Activated CD4-positive, alpha-beta memory T cell treated with anti-CD3 and anti-CD28 coated beads for 36 hours (primary cell): ENCODE results near the gene ZSCAN29. TPM values are rescaled to one million over a fixed set of nuclear protein-coding genes. Genes with fewer than 3 reads are reported as not detected.

Experiments
- CTCF ChIA-PET: fragments of 350-600 bp; sonication (Branson Sonifier 250); formaldehyde crosslinking; loops from one replicate; lab custom pipeline; 2021; ENCODE audit warnings: antibody characterized with exemption, inconsistent platforms; lab: Charles Lee
- POLR2A ChIA-PET: fragments of 350-600 bp; sonication (Branson Sonifier 250); formaldehyde crosslinking; loops from one replicate; lab custom pipeline; 2021; ENCODE audit warnings: antibody characterized with exemption; lab: Charles Lee
- DNase-seq: peaks from one replicate; pipeline ENCODE4 v3.0.0-alpha.2; 2020
- H3K27ac Mint-ChIP-seq: one replicate; pipeline ENCODE4 v1.8.0; 2021; ENCODE audit warnings: mixed read lengths
- H3K27me3 Mint-ChIP-seq: one replicate; pipeline ENCODE4 v1.8.0; 2021; ENCODE audit warnings: mixed read lengths
- H3K36me3 Mint-ChIP-seq: one replicate; pipeline ENCODE4 v1.8.0; 2021; ENCODE audit warnings: mixed read lengths
- H3K4me1 Mint-ChIP-seq: one replicate; pipeline ENCODE4 v1.8.0; 2021; ENCODE audit warnings: low read depth, mixed read lengths
- H3K4me3 Mint-ChIP-seq: one replicate; pipeline ENCODE4 v1.8.0; 2021; ENCODE audit warnings: mild to moderate bottlenecking, mixed read lengths
- H3K9me3 Mint-ChIP-seq: one replicate; pipeline ENCODE4 v1.8.0; 2021; ENCODE audit warnings: mixed read lengths
- intact Hi-C: fragments of 100-400 bp; cut with micrococcal nuclease; formaldehyde crosslinking; loops from one replicate; pipeline ENCODE4 v1.15.1; 2023
- total RNA-seq, 2 experiments: library from RNA; stranded (reverse); gene quantifications; one replicate each; pipeline ENCODE4 v1.2.3, GENCODE V29; 2021

Gene ZSCAN29
- total RNA-seq, 2 experiments from 2014 or later, result 20.6 to 20.9 TPM

DNA sequence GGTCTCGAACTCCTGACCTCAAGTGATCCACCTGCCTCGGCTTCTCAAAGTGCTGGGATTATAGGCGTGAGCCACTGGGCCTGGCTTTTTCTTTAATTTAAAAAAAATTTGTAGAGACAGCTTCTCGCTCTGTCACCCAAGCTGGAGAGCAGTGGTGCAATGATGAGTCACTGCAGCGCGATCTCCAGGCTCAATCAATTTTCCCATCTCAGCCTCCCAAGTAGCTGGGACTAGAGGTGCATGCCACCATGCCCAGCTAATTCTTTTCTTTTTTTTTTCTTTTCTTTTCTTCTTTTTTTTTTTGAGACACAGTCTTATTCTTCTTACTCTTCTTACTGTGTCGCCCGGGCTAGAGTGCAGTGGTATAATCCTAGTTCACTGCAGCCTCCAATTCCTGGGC is 19.9 kb upstream of the ZSCAN29 start:
- ChIA-PET CTCF (interaction anchor here (0.8 to 0.9 kb wide), 2 partner anchors 20 to 105 kb away, joined by 4 to 5 read pairs; partner anchors contain the start of genes TUBGCP4 and ZSCAN29), POLR2A (interaction anchor here (1.1 kb wide), 1 partner anchor 15 kb away, joined by 4 read pairs; no protein-coding TSS in a partner anchor)
- Mint-ChIP-seq H3K9me3 (no peaks in the 10 kb centered on the region), H3K36me3 (peaks cover 45% of the 10 kb centered on the region), H3K27me3 (no peaks in the 10 kb centered on the region), H3K4me1 (no peaks in the 10 kb centered on the region), H3K27ac (no peak overlapping the region), H3K4me3 (no peak overlapping the region)
- DNase-seq, result no peak
- intact Hi-C loops, result no loop called here

- no peak overlapping the region for H3K27ac Mint-ChIP-seq
- no peaks in the 10 kb centered on the region for H3K27me3 Mint-ChIP-seq
- no peaks in the 10 kb centered on the region for H3K4me1 Mint-ChIP-seq
- H3K4me3 Mint-ChIP-seq, result no peak overlapping the region
- ChIA-PET POLR2A (no interaction called here), CTCF (no interaction called here)
- no peaks in the 10 kb centered on the region for H3K9me3 Mint-ChIP-seq
- intact Hi-C loops, result no loop called here
- DNase-seq, result no peak
- peaks cover 62% of the 10 kb centered on the region for H3K36me3 Mint-ChIP-seq
Measured at GRCh38 chr15:43383070-43383469, 12.2 kb upstream of the ZSCAN29 start.

DNA sequence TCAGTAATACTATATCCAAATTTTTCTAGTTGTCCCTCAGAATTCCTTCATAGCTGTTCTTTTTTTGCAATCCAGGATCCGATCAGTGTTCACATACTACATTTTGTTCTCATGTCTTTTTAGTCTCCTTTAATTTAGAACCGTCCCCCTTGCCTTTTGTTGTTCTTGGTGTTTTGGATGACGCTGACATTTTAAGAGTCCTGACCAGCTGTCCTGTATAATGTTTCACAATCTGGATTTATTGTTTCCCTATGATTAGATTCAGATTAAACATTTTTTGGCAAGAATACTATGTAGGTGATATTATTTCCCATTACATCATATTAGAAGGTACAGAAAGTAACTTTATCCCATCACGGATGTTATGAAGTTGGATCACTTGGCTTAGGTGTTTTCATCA is 11.5 kb upstream of the ZSCAN29 start:
- ChIA-PET POLR2A (no interaction called here), CTCF (interaction anchor here (1.0 kb wide), 1 partner anchor 12 kb away, joined by 3 read pairs; the partner anchor contains the start of genes TUBGCP4 and ZSCAN29)
- intact Hi-C loops, result no loop called here
- no peaks in the 10 kb centered on the region for H3K4me1 Mint-ChIP-seq
- H3K27me3 Mint-ChIP-seq, result no peaks in the 10 kb centered on the region
- no peak overlapping the region for H3K27ac Mint-ChIP-seq
- peaks cover 64% of the 10 kb centered on the region for H3K36me3 Mint-ChIP-seq
- DNase-seq, result no peak
- no peak overlapping the region for H3K4me3 Mint-ChIP-seq
- H3K9me3 Mint-ChIP-seq, result no peaks in the 10 kb centered on the region

- no peak for DNase-seq
- Mint-ChIP-seq H3K36me3 (peaks cover 46% of the 10 kb centered on the region), H3K4me3 (no peak overlapping the region), H3K27ac (no peak overlapping the region), H3K4me1 (peaks cover 3% of the 10 kb centered on the region), H3K27me3 (no peaks in the 10 kb centered on the region), H3K9me3 (no peaks in the 10 kb centered on the region)
- POLR2A ChIA-PET, result no interaction called here
- intact Hi-C loops, result loop anchor here (10.0 kb wide), 1 partner anchor 136 kb away; the partner anchor contains the start of gene MAP1A
- CTCF ChIA-PET, result interaction anchor here (1.0 to 1.4 kb wide), 3 partner anchors 9 to 153 kb away, joined by 3 to 4 read pairs (median 4); no protein-coding TSS in a partner anchor
Measured at GRCh38 chr15:43378601-43379000, 7.8 kb upstream of the ZSCAN29 start.

DNA sequence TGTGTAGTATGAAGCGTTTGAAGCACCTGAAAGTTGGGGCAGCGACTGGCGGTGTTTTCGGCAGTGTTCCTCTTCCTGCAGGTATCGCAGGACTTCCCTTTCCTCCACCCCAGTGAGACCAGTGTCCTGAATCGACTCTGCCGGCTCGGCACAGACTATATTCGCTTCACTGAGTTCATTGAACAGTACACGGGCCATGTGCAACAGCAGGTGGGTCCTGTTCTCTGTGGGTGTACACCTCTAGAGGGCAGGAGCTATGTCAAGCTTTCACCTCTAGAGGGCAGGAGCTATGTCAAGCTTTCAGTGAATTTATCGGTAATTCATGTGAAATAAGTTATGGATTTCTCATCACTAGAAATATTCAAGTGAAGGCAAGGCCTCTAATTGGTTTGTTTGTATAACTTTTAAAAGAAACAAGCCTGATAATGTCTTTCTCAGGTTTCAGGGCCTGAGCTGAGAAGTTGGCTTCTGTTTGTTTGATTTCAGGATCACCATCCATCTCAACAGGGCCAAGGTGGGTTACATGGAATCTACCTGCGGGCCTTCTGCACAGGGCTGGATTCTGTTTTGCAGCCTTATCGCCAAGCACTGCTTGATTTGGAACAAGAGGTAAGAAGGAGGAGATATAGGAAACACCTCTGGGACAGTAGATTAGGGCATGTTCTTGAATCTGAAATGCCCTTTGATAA is 5.3 kb upstream of the ZSCAN29 start:
- Mint-ChIP-seq H3K4me1 (peaks cover 21% of the 10 kb centered on the region), H3K36me3 (peaks cover 40% of the 10 kb centered on the region), H3K4me3 (no peak overlapping the region), H3K27ac (no peak overlapping the region), H3K9me3 (no peaks in the 10 kb centered on the region), H3K27me3 (no peaks in the 10 kb centered on the region)
- ChIA-PET POLR2A (interaction anchor here (1.0 kb wide), 2 partner anchors 11 to 14 kb away, joined by 3 to 4 read pairs; no protein-coding TSS in a partner anchor), CTCF (interaction anchor here (0.6 to 3.4 kb wide), 24 partner anchors 11 to 446 kb away, joined by 3 to 45 read pairs (median 4); no protein-coding TSS in a partner anchor)
- peak; percentile 39 for DNase-seq
- intact Hi-C loops, result loop anchor here (10.0 kb wide), 1 partner anchor 139 kb away; the partner anchor contains the start of gene MAP1A

- intact Hi-C loops, result loop anchor here (10.0 kb wide), 1 partner anchor 144 kb away; the partner anchor contains the start of gene MAP1A
- Mint-ChIP-seq H3K4me1 (peaks cover 53% of the 10 kb centered on the region), H3K36me3 (peaks cover 48% of the 10 kb centered on the region)
Measured at GRCh38 chr15:43370310-43370974, 401 bp downstream of the ZSCAN29 start.

DNA sequence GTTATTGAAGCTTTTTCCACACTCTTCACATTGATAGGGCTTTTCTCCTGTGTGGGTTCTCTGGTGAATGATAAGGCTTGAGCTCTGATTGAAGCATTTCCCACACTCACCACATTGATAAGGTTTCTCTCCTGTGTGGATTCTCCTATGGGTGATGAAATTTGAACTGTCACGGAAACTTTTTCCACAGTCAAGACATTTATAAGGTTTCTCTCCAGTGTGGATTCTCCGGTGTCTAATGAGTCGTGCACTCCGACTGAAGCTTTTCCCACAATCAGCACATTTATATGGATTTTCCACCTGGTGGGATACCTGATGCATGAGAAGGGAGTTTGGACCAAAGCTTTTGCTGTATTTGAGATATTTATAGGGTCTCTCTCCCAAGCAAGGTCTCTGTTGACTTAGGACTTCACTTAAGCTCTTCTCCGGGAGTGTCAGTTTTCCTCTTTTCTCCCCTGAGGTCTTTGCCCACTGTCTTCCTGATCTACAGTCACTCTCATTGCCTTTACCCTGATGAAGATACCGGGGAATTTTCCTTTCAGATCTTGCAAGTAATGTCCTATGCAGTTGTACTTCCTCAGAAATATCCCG is 9.4 kb downstream of the ZSCAN29 start:
- Mint-ChIP-seq H3K27ac (no peak overlapping the region), H3K36me3 (peaks cover 84% of the 10 kb centered on the region), H3K4me3 (no peak overlapping the region), H3K27me3 (no peaks in the 10 kb centered on the region), H3K4me1 (peaks cover 4% of the 10 kb centered on the region), H3K9me3 (peaks cover 67% of the 10 kb centered on the region)
- CTCF ChIA-PET, result interaction anchor here (1.1 to 2.9 kb wide), 3 partner anchors 10 to 75 kb away, joined by 3 to 14 read pairs (median 12); partner anchors contain the start of genes TUBGCP4 and ZSCAN29
- intact Hi-C loops, result no loop called here
- POLR2A ChIA-PET, result no interaction called here
- DNase-seq, result no peak

More at GRCh38 chr15:43370310-43370974, 401 bp downstream of the ZSCAN29 start:
- POLR2A ChIA-PET, result interaction anchor here (0.6 to 1.6 kb wide), 5 partner anchors 12 to 1373 kb away, joined by 3 to 8 read pairs (median 4); no protein-coding TSS in a partner anchor
- CTCF ChIA-PET, result interaction anchor here (0.6 to 2.2 kb wide), 8 partner anchors 9 to 145 kb away, joined by 3 to 12 read pairs (median 4); no protein-coding TSS in a partner anchor
- H3K9me3 Mint-ChIP-seq, result peaks cover 33% of the 10 kb centered on the region
- DNase-seq, result peak; percentile 15
- peak overlapping the region; percentile 54 for H3K27ac Mint-ChIP-seq
- no peaks in the 10 kb centered on the region for H3K27me3 Mint-ChIP-seq
- peak overlapping the region; percentile 90 for H3K4me3 Mint-ChIP-seq

DNA sequence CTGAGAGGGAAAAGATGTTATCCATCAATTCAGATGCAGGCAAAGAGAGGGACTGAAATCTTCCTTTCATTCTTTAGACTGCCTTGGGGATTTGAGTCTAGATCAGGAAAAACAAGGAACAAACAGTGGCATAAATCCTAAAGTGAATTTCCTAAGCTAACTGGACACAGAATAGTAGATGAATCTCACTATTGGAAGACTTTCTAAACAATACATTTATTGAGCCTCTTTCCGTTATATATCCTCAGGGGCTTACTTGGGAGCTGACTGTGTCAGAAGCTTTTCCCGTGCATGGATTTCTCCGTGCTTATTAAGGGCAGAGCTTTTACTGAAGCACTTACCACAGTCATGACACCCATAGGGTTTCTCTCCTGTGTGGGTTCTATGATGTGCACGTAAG is 10.0 kb downstream of the ZSCAN29 start:
- Mint-ChIP-seq H3K9me3 (peaks cover 63% of the 10 kb centered on the region), H3K4me1 (no peaks in the 10 kb centered on the region), H3K4me3 (no peak overlapping the region), H3K36me3 (peaks cover 84% of the 10 kb centered on the region), H3K27ac (no peak overlapping the region), H3K27me3 (no peaks in the 10 kb centered on the region)
- POLR2A ChIA-PET, result no interaction called here
- intact Hi-C loops, result no loop called here
- CTCF ChIA-PET, result interaction anchor here (2.4 to 2.9 kb wide), 2 partner anchors 11 to 15 kb away, joined by 12 to 14 read pairs; partner anchors contain the start of genes TUBGCP4 and ZSCAN29
- DNase-seq, result no peak

- H3K4me3 Mint-ChIP-seq, result no peak overlapping the region
- POLR2A ChIA-PET, result interaction anchor here (0.6 kb wide), 1 partner anchor 14 kb away, joined by 3 read pairs; no protein-coding TSS in a partner anchor
- intact Hi-C loops, result no loop called here
- no peak overlapping the region for H3K27ac Mint-ChIP-seq
- H3K27me3 Mint-ChIP-seq, result no peaks in the 10 kb centered on the region
- peaks cover 24% of the 10 kb centered on the region for H3K36me3 Mint-ChIP-seq
- H3K9me3 Mint-ChIP-seq, result peaks cover under 1% of the 10 kb centered on the region
- CTCF ChIA-PET, result no interaction called here
- peaks cover 11% of the 10 kb centered on the region for H3K4me1 Mint-ChIP-seq
- DNase-seq, result no peak
Measured at GRCh38 chr15:43352693-43353382, 18.0 kb downstream of the ZSCAN29 start.

DNA sequence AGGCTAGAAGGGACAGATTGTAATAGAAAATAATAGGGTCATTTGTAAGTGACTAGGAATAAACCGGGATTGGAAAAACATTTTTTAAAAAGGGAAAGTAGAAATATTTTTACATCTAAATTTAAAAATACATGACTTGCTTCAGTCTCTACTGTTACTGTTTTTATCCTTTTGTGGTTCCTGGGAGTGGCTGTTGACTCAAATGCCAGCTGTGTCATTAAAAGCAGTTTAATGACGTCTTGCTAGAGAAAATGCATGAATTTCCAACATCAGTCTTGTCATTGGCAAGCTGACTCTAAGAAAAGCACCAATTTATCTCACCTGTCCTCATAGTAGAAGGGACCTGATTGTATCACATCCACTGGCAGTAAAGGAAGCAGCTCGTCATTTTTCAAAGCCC is 23.7 kb downstream of the ZSCAN29 start:
- Mint-ChIP-seq H3K4me3 (no peak overlapping the region), H3K27me3 (no peaks in the 10 kb centered on the region), H3K36me3 (peaks cover 19% of the 10 kb centered on the region), H3K4me1 (no peaks in the 10 kb centered on the region), H3K9me3 (no peaks in the 10 kb centered on the region), H3K27ac (no peak overlapping the region)
- no peak for DNase-seq
- intact Hi-C loops, result no loop called here
- CTCF ChIA-PET, result interaction anchor here (0.8 to 1.3 kb wide), 2 partner anchors 9 to 23 kb away, joined by 4 to 5 read pairs; partner anchors contain the start of gene ZSCAN29
- POLR2A ChIA-PET, result no interaction called here

DNA sequence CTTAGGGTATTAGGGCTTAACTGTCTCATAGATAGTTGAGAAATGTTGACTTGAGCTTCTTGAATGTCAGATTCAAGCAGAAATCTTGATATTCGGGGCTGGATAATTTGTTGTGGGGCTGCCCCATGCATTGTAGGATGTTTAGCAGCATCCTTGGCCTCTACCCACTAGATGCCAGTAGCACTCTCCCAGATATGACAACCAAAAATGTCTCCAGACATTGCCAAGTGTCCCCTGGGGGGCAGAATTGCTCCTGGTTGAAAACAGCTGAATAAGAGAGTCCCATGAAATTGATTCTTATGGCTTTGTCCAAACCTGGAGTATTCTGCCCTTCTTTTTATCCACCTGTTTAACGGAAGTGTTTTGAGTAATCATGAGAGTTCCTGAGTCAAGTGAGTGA is 24.5 kb downstream of the ZSCAN29 start:
- no peaks in the 10 kb centered on the region for H3K9me3 Mint-ChIP-seq
- intact Hi-C loops, result no loop called here
- no peak overlapping the region for H3K4me3 Mint-ChIP-seq
- H3K27ac Mint-ChIP-seq, result no peak overlapping the region
- POLR2A ChIA-PET, result no interaction called here
- peak; percentile 19 for DNase-seq
- no peaks in the 10 kb centered on the region for H3K27me3 Mint-ChIP-seq
- peaks cover 19% of the 10 kb centered on the region for H3K36me3 Mint-ChIP-seq
- no peaks in the 10 kb centered on the region for H3K4me1 Mint-ChIP-seq
- CTCF ChIA-PET, result no interaction called here
